ENCODE results near the gene NPAS3. TPM values are rescaled to one million over a fixed set of nuclear protein-coding genes. Genes with fewer than 3 reads are reported as not detected.

Gene NPAS3
- total and polyA plus RNA-seq, 4 experiments from 2014 or later: not detected

- H3K4me1 ChIP-seq (ENCODE audit: insufficient read depth, low read length): no peaks in the 10 kb centered on the region
- Mint-ChIP-seq H3K27ac (no peak overlapping the region), H3K36me3 (no peaks in the 10 kb centered on the region), H3K27me3 (no peaks in the 10 kb centered on the region), H3K4me1 (no peaks in the 10 kb centered on the region), H3K4me3 (no peak overlapping the region), H3K9me3 (peaks cover 0 to 6% (median 4%) of the 10 kb centered on the region in 8 donors)
- H3K27me3 ChIP-seq (ENCODE audit: insufficient read depth, low read length): no peaks in the 10 kb centered on the region
- H3K4me3 ChIP-seq (ENCODE audit: low read length in 2 of 2): no peak overlapping the region
- CTCF ChIA-PET (ENCODE audit: partially characterized antibody): no interaction called here
- H3K9me3 ChIP-seq (ENCODE audit: control insufficient read depth in 1 of 2, low read length in 2 of 2): no peaks in the 10 kb centered on the region
- POLR2A ChIA-PET (ENCODE audit: partially characterized antibody): no interaction called here
- H3K36me3 ChIP-seq (ENCODE audit: insufficient read depth, low read length): no peaks in the 10 kb centered on the region
- DNase-seq: no peak
- H3K27ac ChIP-seq (ENCODE audit: low read depth, low read length): no peak overlapping the region
- intact Hi-C loops (cut with micrococcal nuclease): no loop called here
Observed at GRCh38 chr14:33401311-33401710, 462.6 kb downstream of the NPAS3 start.

DNA sequence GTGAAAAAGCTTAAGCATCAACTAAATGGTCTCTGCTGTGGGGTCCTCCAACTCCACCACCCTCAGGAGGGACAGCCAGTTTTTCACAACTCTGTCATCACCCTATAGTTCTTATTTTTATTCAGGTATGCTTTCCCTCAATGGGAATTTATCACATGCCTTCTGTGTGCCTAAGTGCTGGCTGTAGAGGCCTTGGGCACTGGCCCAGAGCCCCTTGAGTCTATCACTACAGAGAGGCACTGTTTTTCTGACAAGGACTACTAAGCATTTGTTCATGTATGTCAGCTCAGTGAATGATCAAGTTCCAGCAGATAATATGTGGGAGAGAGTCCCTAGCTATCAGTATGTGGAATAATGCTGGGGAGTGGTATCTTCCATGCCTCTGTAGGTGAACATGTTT lies 463.9 kb downstream of the NPAS3 start:
- Mint-ChIP-seq H3K4me1 (no peaks in the 10 kb centered on the region), H3K4me3 (no peak overlapping the region), H3K27ac (no peak overlapping the region), H3K36me3 (no peaks in the 10 kb centered on the region), H3K27me3 (no peaks in the 10 kb centered on the region), H3K9me3 (peaks cover 0 to 6% (median 4%) of the 10 kb centered on the region in 8 donors)
- Histone ChIP-seq H3K27me3 (ENCODE audit: insufficient read depth, low read length) (no peaks in the 10 kb centered on the region), H3K36me3 (ENCODE audit: insufficient read depth, low read length) (no peaks in the 10 kb centered on the region), H3K27ac (ENCODE audit: low read depth, low read length) (no peak overlapping the region), H3K4me1 (ENCODE audit: insufficient read depth, low read length) (no peaks in the 10 kb centered on the region), H3K4me3 (ENCODE audit: low read length in 2 of 2) (no peak overlapping the region), H3K9me3 (ENCODE audit: control insufficient read depth in 1 of 2, low read length in 2 of 2) (no peaks in the 10 kb centered on the region)
- intact Hi-C loops (cut with micrococcal nuclease): no loop called here
- no peak for DNase-seq
- ChIA-PET CTCF (ENCODE audit: partially characterized antibody) (no interaction called here), POLR2A (ENCODE audit: partially characterized antibody) (no interaction called here)

- no peaks in the 10 kb centered on the region for H3K9me3 ChIP-seq (ENCODE audit: control insufficient read depth in 1 of 2, low read length in 2 of 2)
- no peaks in the 10 kb centered on the region for H3K4me1 ChIP-seq (ENCODE audit: insufficient read depth, low read length)
- H3K4me3 ChIP-seq (ENCODE audit: low read length in 2 of 2): no peak overlapping the region
- H3K27me3 Mint-ChIP-seq: no peaks in the 10 kb centered on the region
- ChIA-PET CTCF (ENCODE audit: partially characterized antibody) (no interaction called here), POLR2A (ENCODE audit: partially characterized antibody) (no interaction called here)
- intact Hi-C loops (cut with micrococcal nuclease): no loop called here
- no peaks in the 10 kb centered on the region for H3K36me3 Mint-ChIP-seq
- H3K27ac ChIP-seq (ENCODE audit: low read depth, low read length): no peak overlapping the region
- H3K4me3 Mint-ChIP-seq: no peak overlapping the region
- no peaks in the 10 kb centered on the region for H3K27me3 ChIP-seq (ENCODE audit: insufficient read depth, low read length)
- H3K36me3 ChIP-seq (ENCODE audit: insufficient read depth, low read length): no peaks in the 10 kb centered on the region
- H3K4me1 Mint-ChIP-seq: no peaks in the 10 kb centered on the region
- peaks cover 0 to 6% (median 4%) of the 10 kb centered on the region in 8 donors for H3K9me3 Mint-ChIP-seq
- DNase-seq: no peak
- no peak overlapping the region for H3K27ac Mint-ChIP-seq
Observed at GRCh38 chr14:33404054-33404453, 465.4 kb downstream of the NPAS3 start.

GRCh38 chr14:33404964-33405574 lies 466.4 kb downstream of the NPAS3 start:
- no peaks in the 10 kb centered on the region for H3K36me3 ChIP-seq (ENCODE audit: insufficient read depth, low read length)
- no peak overlapping the region for H3K4me3 ChIP-seq (ENCODE audit: low read length in 2 of 2)
- DNase-seq: no peak
- Mint-ChIP-seq H3K27me3 (no peaks in the 10 kb centered on the region), H3K4me3 (no peak overlapping the region), H3K9me3 (peaks cover 0 to 6% (median 4%) of the 10 kb centered on the region in 8 donors), H3K4me1 (no peaks in the 10 kb centered on the region), H3K27ac (no peak overlapping the region), H3K36me3 (no peaks in the 10 kb centered on the region)
- H3K27me3 ChIP-seq (ENCODE audit: insufficient read depth, low read length): no peaks in the 10 kb centered on the region
- H3K27ac ChIP-seq (ENCODE audit: low read depth, low read length): no peak overlapping the region
- intact Hi-C loops (cut with micrococcal nuclease): no loop called here
- no peaks in the 10 kb centered on the region for H3K4me1 ChIP-seq (ENCODE audit: insufficient read depth, low read length)
- ChIA-PET POLR2A (ENCODE audit: partially characterized antibody) (no interaction called here), CTCF (ENCODE audit: partially characterized antibody) (interaction anchor here (0.5 to 0.7 kb wide), 2 partner anchors 8 to 813 kb away, joined by 3 read pairs; no protein-coding TSS in a partner anchor)
- H3K9me3 ChIP-seq (ENCODE audit: control insufficient read depth in 1 of 2, low read length in 2 of 2): no peaks in the 10 kb centered on the region

DNA sequence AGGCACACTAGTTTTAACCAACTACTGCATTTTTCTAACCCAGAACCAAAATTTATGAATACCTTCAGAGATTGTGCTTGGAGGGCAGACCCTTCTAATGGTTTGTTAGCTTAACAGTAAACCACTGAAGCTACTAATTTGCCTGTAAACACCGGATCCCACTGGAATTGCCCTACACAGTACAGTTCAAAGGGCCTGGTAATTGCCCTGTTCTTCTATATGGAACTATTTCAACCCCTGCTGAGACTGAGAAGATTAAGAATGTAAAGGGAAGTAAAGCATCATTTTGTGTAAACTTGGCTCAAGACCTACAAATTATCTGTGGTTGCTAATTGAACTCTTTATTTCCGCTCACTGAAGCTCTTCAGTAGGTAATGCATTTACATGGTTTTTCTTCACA lies 468.1 kb downstream of the NPAS3 start:
- Histone ChIP-seq H3K4me3 (ENCODE audit: low read length in 2 of 2) (no peak overlapping the region), H3K9me3 (ENCODE audit: control insufficient read depth in 1 of 2, low read length in 2 of 2) (no peaks in the 10 kb centered on the region), H3K27ac (ENCODE audit: low read depth, low read length) (no peak overlapping the region), H3K4me1 (ENCODE audit: insufficient read depth, low read length) (no peaks in the 10 kb centered on the region), H3K27me3 (ENCODE audit: insufficient read depth, low read length) (no peaks in the 10 kb centered on the region), H3K36me3 (ENCODE audit: insufficient read depth, low read length) (no peaks in the 10 kb centered on the region)
- Mint-ChIP-seq H3K9me3 (peaks cover 0 to 6% (median 4%) of the 10 kb centered on the region in 8 donors), H3K36me3 (no peaks in the 10 kb centered on the region), H3K27me3 (no peaks in the 10 kb centered on the region), H3K4me1 (no peaks in the 10 kb centered on the region), H3K27ac (no peak overlapping the region), H3K4me3 (no peak overlapping the region)
- intact Hi-C loops (cut with micrococcal nuclease): no loop called here
- ChIA-PET CTCF (ENCODE audit: partially characterized antibody) (no interaction called here), POLR2A (ENCODE audit: partially characterized antibody) (no interaction called here)
- no peak for DNase-seq

GRCh38 chr14:33408291-33408690 lies 469.6 kb downstream of the NPAS3 start:
- Mint-ChIP-seq H3K9me3 (peaks cover 0 to 9% (median 4%) of the 10 kb centered on the region in 8 donors), H3K4me3 (no peak overlapping the region), H3K27ac (no peak overlapping the region), H3K4me1 (no peaks in the 10 kb centered on the region), H3K36me3 (no peaks in the 10 kb centered on the region), H3K27me3 (no peaks in the 10 kb centered on the region)
- CTCF ChIA-PET (ENCODE audit: partially characterized antibody): no interaction called here
- Histone ChIP-seq H3K9me3 (ENCODE audit: control insufficient read depth in 1 of 2, low read length in 2 of 2) (no peaks in the 10 kb centered on the region), H3K27ac (ENCODE audit: low read depth, low read length) (no peak overlapping the region), H3K4me3 (ENCODE audit: low read length in 2 of 2) (no peak overlapping the region), H3K27me3 (ENCODE audit: insufficient read depth, low read length) (no peaks in the 10 kb centered on the region), H3K4me1 (ENCODE audit: insufficient read depth, low read length) (no peaks in the 10 kb centered on the region), H3K36me3 (ENCODE audit: insufficient read depth, low read length) (no peaks in the 10 kb centered on the region)
- intact Hi-C loops (cut with micrococcal nuclease): no loop called here
- POLR2A ChIA-PET (ENCODE audit: partially characterized antibody): no interaction called here
- no peak for DNase-seq

- CTCF ChIA-PET (ENCODE audit: partially characterized antibody): no interaction called here
- DNase-seq: no peak
- Mint-ChIP-seq H3K9me3 (peaks cover 0 to 3% (median 2%) of the 10 kb centered on the region in 8 donors), H3K27me3 (no peaks in the 10 kb centered on the region), H3K4me3 (no peak overlapping the region), H3K4me1 (no peaks in the 10 kb centered on the region), H3K27ac (no peak overlapping the region), H3K36me3 (no peaks in the 10 kb centered on the region)
- no peak overlapping the region for H3K4me3 ChIP-seq (ENCODE audit: low read length in 2 of 2)
- no peaks in the 10 kb centered on the region for H3K4me1 ChIP-seq (ENCODE audit: insufficient read depth, low read length)
- H3K27me3 ChIP-seq (ENCODE audit: insufficient read depth, low read length): no peaks in the 10 kb centered on the region
- H3K9me3 ChIP-seq (ENCODE audit: control insufficient read depth in 1 of 2, low read length in 2 of 2): no peaks in the 10 kb centered on the region
- POLR2A ChIA-PET (ENCODE audit: partially characterized antibody): no interaction called here
- H3K27ac ChIP-seq (ENCODE audit: low read depth, low read length): no peak overlapping the region
- H3K36me3 ChIP-seq (ENCODE audit: insufficient read depth, low read length): no peaks in the 10 kb centered on the region
- intact Hi-C loops (cut with micrococcal nuclease): no loop called here
Observed at GRCh38 chr14:33412450-33412849, 473.8 kb downstream of the NPAS3 start.

- Mint-ChIP-seq H3K27ac (no peak overlapping the region), H3K36me3 (no peaks in the 10 kb centered on the region), H3K4me1 (no peaks in the 10 kb centered on the region), H3K4me3 (no peak overlapping the region), H3K27me3 (no peaks in the 10 kb centered on the region), H3K9me3 (peaks cover 0 to 3% (median under 1%) of the 10 kb centered on the region in 8 donors)
- no peak overlapping the region for H3K4me3 ChIP-seq (ENCODE audit: low read length in 2 of 2)
- no peaks in the 10 kb centered on the region for H3K4me1 ChIP-seq (ENCODE audit: insufficient read depth, low read length)
- no peak overlapping the region for H3K27ac ChIP-seq (ENCODE audit: low read depth, low read length)
- no peaks in the 10 kb centered on the region for H3K36me3 ChIP-seq (ENCODE audit: insufficient read depth, low read length)
- CTCF ChIA-PET (ENCODE audit: partially characterized antibody): interaction anchor here (1.3 kb wide), 1 partner anchor 8 kb away, joined by 3 read pairs; no protein-coding TSS in a partner anchor
- H3K27me3 ChIP-seq (ENCODE audit: insufficient read depth, low read length): no peaks in the 10 kb centered on the region
- POLR2A ChIA-PET (ENCODE audit: partially characterized antibody): no interaction called here
- no peak for DNase-seq
- no peaks in the 10 kb centered on the region for H3K9me3 ChIP-seq (ENCODE audit: control insufficient read depth in 1 of 2, low read length in 2 of 2)
- intact Hi-C loops (cut with micrococcal nuclease): no loop called here
Observed at GRCh38 chr14:33413381-33413780, 474.7 kb downstream of the NPAS3 start.

All from CD4-positive, alpha-beta memory T cell (primary cell).